Uterus (tissue), 4 donors: ENCODE measurements around the gene ITGA2. TPM values are rescaled to one million over a fixed set of nuclear protein-coding genes. Genes with fewer than 3 reads are reported as not detected.

Experiments
- DNase-seq, 2 donors: peaks; one replicate each; pipeline ENCODE4 v3.0.0-alpha.2; 2019 to 2020
- H3K27ac ChIP-seq, 2 donors: fragments of 200-600 bp; sonication (generic); 1 replicate in 1 of 2; 2 replicates in 1 of 2; pipeline ENCODE4 v1.5.1; 2016 to 2018
- H3K27me3 ChIP-seq, 2 donors: fragments of 200-600 bp; sonication (generic); one replicate each; pipeline ENCODE4 v1.5.1; 2018 to 2019; ENCODE audit warnings: control low read depth in 1 of 2
- H3K36me3 ChIP-seq, 2 donors: fragments of 200-600 bp; sonication (generic); one replicate each; pipeline ENCODE4 v1.5.1; 2019; ENCODE audit warnings: control low read depth in 1 of 2
- H3K4me1 ChIP-seq, 2 donors: fragments of 200-600 bp; sonication (generic); one replicate each; pipeline ENCODE4 v1.5.1; 2018 to 2019; ENCODE audit warnings: control low read depth in 1 of 2
- H3K4me3 ChIP-seq, 2 donors: fragments of 200-600 bp; sonication (generic); 1 replicate in 1 of 2; 2 replicates in 1 of 2; pipeline ENCODE4 v1.5.1; 2018 to 2019; ENCODE audit warnings: mild to moderate bottlenecking in 1 of 2
- H3K9me3 ChIP-seq, 2 donors: fragments of 200-600 bp; sonication (generic); one replicate each; pipeline ENCODE4 v1.5.1; 2019; ENCODE audit warnings: control low read depth in 1 of 2
- CTCF ChIP-seq, 4 experiments: fragments of 200-600 bp in 2 of 4; fragments of 450-650 bp in 2 of 4; sonication (generic) in 2 of 4; IDR thresholded peaks; one replicate each; pipeline ENCODE4 v1.5.1; 2016 to 2019; ENCODE audit warnings: antibody characterized with exemption in 4 of 4, mild to moderate bottlenecking in 2 of 4, moderate library complexity in 1 of 4
- POLR2A ChIP-seq, 2 donors: fragments of 450-650 bp; IDR thresholded peaks; one replicate each; pipeline ENCODE4 v1.6.1; 2016; ENCODE audit warnings: antibody characterized with exemption in 2 of 2, mild to moderate bottlenecking in 1 of 2, moderate library complexity in 1 of 2
- intact Hi-C: fragments of 100-400 bp; cut with DNase I; formaldehyde crosslinking; loops from one replicate; pipeline ENCODE4 v1.15.1; 2023; ENCODE audit warnings: low total_unique reads
- total RNA-seq, 4 donors: library from RNA; depleted of rRNA in 3 of 4; stranded (reverse); fragments of >200 nt in 3 of 4; gene quantifications; one replicate each; pipeline versions ENCODE4 v1.1.0 to v1.2.4, GENCODE V29; 2014 to 2023
- donor health status: DM: yes; HTN: yes; CAD: no.

Gene ITGA2
- 10 to 100 TPM in 1 of 4 donors, 1 to 10 TPM in 3; 1.3 to 22.4 (median 4.5) TPM for total RNA-seq

- Histone ChIP-seq H3K4me1 (peaks cover 0 to 5% of the 10 kb centered on the region in 2 donors), H3K4me3 (peak within 1 kb of the TSS; percentile 48 to 53), H3K27ac (peak within 1 kb of the TSS; percentile 42 to 69), H3K9me3 (no peaks in the 10 kb centered on the region), H3K36me3 (no peaks in the 10 kb centered on the region), H3K27me3 (no peaks in the 10 kb centered on the region)
- intact Hi-C loops = no loop called here
- TF ChIP-seq CTCF (IDR thresholded peaks at IDR 0.05) = no peak
- TF ChIP-seq POLR2A (IDR thresholded peaks at IDR 0.05) = no peak
- DNase-seq = peak; percentile 36 to 44
These were observed at the start of gene ITGA2 for GRCh38 chr5:52989025-52989780. TSS of gene ITGA2 (plus strand) at chr5:52989352. CDS start at chr5:52989469, 117 bp downstream.

DNA sequence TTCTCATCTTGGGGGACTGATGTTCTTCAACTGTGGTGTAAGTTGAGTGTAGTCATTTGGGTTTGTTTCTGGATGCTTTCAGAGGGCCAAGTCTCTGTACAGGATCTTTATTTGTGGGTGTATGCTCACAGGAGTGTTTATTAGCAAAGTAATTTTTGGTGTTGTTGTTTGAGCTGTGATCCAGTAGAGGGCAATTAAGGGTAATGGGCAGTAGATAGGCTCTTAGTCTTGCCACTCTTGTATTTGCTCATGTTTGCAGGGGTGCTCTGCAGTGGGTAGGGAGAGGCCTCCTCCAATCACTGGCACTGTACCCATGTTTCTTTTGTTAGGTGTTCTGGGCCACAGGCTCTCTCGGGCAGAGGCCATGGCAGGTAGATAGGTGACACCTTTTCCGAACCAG is 45.9 kb upstream of the ITGA2 start:
- DNase-seq = no peak
- intact Hi-C loops = no loop called here
- H3K27ac ChIP-seq = no peak overlapping the region
- TF ChIP-seq POLR2A (IDR thresholded peaks at IDR 0.05) = no peak
- no peak for TF ChIP-seq CTCF (IDR thresholded peaks at IDR 0.05)
- no peaks in the 10 kb centered on the region for H3K36me3 ChIP-seq
- H3K27me3 ChIP-seq = no peaks in the 10 kb centered on the region
- no peak overlapping the region for H3K4me3 ChIP-seq
- no peaks in the 10 kb centered on the region for H3K9me3 ChIP-seq
- H3K4me1 ChIP-seq = no peaks in the 10 kb centered on the region

- H3K9me3 ChIP-seq = no peaks in the 10 kb centered on the region
- no peak overlapping the region for H3K4me3 ChIP-seq
- H3K27ac ChIP-seq = no peak overlapping the region
- DNase-seq = peak in 1 of 2 donors; percentile 13
- no peak for TF ChIP-seq CTCF (IDR thresholded peaks at IDR 0.05)
- TF ChIP-seq POLR2A (IDR thresholded peaks at IDR 0.05) = no peak
- H3K27me3 ChIP-seq = no peaks in the 10 kb centered on the region
- no peaks in the 10 kb centered on the region for H3K36me3 ChIP-seq
- H3K4me1 ChIP-seq = no peaks in the 10 kb centered on the region
- intact Hi-C loops = no loop called here
These were observed 45.3 kb upstream of the ITGA2 start for GRCh38 chr5:52943808-52944207.

GRCh38 chr5:52945040-52945439 is 44.1 kb upstream of the ITGA2 start:
- H3K4me3 ChIP-seq = peak overlapping the region in 1 of 2 donors; percentile 22
- no peaks in the 10 kb centered on the region for H3K4me1 ChIP-seq
- H3K27me3 ChIP-seq = no peaks in the 10 kb centered on the region
- TF ChIP-seq CTCF (IDR thresholded peaks at IDR 0.05) = no peak
- H3K9me3 ChIP-seq = no peaks in the 10 kb centered on the region
- H3K27ac ChIP-seq = peak overlapping the region; percentile 49 to 72
- H3K36me3 ChIP-seq = no peaks in the 10 kb centered on the region
- intact Hi-C loops = no loop called here
- DNase-seq = no peak

DNA sequence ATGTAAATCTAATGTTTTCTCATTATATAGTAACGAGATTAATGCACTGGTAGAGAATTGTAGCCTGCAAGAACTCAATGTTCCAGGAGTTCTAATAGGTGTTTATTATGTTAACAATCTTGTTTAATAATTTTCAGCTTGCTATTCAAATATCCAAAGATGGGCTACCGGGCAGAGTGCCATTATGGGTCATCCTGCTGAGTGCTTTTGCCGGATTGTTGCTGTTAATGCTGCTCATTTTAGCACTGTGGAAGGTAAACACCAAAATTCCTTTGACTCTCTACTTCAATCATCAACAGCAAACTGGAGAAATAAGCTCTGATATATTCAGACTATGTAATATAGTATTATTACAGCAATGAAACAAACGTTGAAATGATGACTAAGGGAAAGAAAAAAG is 41.9 kb upstream of the ITGA2 start:
- Histone ChIP-seq H3K27me3 (no peaks in the 10 kb centered on the region), H3K27ac (peak overlapping the region in 1 of 2 donors; percentile 53), H3K9me3 (no peaks in the 10 kb centered on the region), H3K36me3 (no peaks in the 10 kb centered on the region), H3K4me3 (no peak overlapping the region), H3K4me1 (no peaks in the 10 kb centered on the region)
- intact Hi-C loops = no loop called here
- no peak for DNase-seq
- TF ChIP-seq CTCF (IDR thresholded peaks at IDR 0.05) = no peak
- TF ChIP-seq POLR2A (IDR thresholded peaks at IDR 0.05) = no peak
